ENCODE data around the gene MAN2B2. TPM values are rescaled to one million over a fixed set of nuclear protein-coding genes. Genes with fewer than 3 reads are reported as not detected.

The MAN2B2 gene
- total RNA-seq, 1 experiment from 2014 or later, result 30.9 TPM

- Mint-ChIP-seq H3K4me1 (ENCODE audit: low read depth, unreplicated experiment) (no peaks in the 10 kb centered on the region), H3K4me3 (ENCODE audit: low read depth, unreplicated experiment) (no peak overlapping the region), H3K36me3 (ENCODE audit: insufficient read depth, unreplicated experiment) (peaks cover 31% of the 10 kb centered on the region), H3K9me3 (ENCODE audit: low read depth, unreplicated experiment) (peaks cover 2% of the 10 kb centered on the region), H3K27me3 (ENCODE audit: unreplicated experiment) (peaks cover 12% of the 10 kb centered on the region), H3K27ac (ENCODE audit: unreplicated experiment) (no peak overlapping the region)
- intact Hi-C loops (cut with micrococcal nuclease; ENCODE audit: unreplicated experiment), result no loop called here
- CTCF ChIA-PET, result interaction anchor here (0.5 to 0.9 kb wide), 2 partner anchors 26 to 98 kb away, joined by 3 read pairs; no protein-coding TSS in a partner anchor
- BruUV-seq (replicated peaks), result no TSS peak
- TF ChIP-seq, protein P1, sequence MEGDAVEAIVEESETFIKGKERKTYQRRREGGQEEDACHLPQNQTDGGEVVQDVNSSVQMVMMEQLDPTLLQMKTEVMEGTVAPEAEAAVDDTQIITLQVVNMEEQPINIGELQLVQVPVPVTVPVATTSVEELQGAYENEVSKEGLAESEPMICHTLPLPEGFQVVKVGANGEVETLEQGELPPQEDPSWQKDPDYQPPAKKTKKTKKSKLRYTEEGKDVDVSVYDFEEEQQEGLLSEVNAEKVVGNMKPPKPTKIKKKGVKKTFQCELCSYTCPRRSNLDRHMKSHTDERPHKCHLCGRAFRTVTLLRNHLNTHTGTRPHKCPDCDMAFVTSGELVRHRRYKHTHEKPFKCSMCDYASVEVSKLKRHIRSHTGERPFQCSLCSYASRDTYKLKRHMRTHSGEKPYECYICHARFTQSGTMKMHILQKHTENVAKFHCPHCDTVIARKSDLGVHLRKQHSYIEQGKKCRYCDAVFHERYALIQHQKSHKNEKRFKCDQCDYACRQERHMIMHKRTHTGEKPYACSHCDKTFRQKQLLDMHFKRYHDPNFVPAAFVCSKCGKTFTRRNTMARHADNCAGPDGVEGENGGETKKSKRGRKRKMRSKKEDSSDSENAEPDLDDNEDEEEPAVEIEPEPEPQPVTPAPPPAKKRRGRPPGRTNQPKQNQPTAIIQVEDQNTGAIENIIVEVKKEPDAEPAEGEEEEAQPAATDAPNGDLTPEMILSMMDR (IDR thresholded peaks at IDR 0.05; ENCODE audit: unreplicated experiment), result no peak
- DNase-seq, result no peak
Measured at GRCh38 chr4:6576932-6577331, 1.9 kb downstream of the MAN2B2 start.

DNA sequence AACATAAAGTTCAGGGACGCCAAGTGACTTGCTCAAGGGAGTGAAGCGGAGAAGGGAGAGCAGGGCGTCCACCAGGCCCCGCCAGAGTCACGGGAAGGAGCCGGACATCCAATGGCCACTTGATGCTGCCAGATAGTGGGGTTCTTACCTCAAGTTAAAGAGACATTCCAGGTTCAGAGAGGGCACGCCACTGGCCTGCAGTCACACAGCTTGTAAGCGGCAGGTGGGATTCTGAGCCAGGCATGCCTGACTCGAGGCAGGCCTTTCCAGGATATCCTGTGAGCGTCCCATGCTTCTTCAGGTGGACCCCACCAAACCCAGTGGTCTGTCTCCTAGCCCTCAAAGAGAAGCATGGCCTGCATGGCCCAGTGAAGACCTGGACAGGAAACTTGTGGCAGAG lies 2.4 kb downstream of the MAN2B2 start:
- TSS peak; percentile 14 for BruUV-seq (replicated peaks)
- Mint-ChIP-seq H3K4me1 (ENCODE audit: low read depth, unreplicated experiment) (no peaks in the 10 kb centered on the region), H3K9me3 (ENCODE audit: low read depth, unreplicated experiment) (peaks cover 2% of the 10 kb centered on the region), H3K36me3 (ENCODE audit: insufficient read depth, unreplicated experiment) (peaks cover 31% of the 10 kb centered on the region), H3K4me3 (ENCODE audit: low read depth, unreplicated experiment) (no peak overlapping the region), H3K27me3 (ENCODE audit: unreplicated experiment) (peaks cover 10% of the 10 kb centered on the region), H3K27ac (ENCODE audit: unreplicated experiment) (no peak overlapping the region)
- intact Hi-C loops (cut with micrococcal nuclease; ENCODE audit: unreplicated experiment), result no loop called here
- DNase-seq, result no peak
- TF ChIP-seq, protein P1 (IDR thresholded peaks at IDR 0.05; ENCODE audit: unreplicated experiment), result no peak
- CTCF ChIA-PET, result no interaction called here

DNA sequence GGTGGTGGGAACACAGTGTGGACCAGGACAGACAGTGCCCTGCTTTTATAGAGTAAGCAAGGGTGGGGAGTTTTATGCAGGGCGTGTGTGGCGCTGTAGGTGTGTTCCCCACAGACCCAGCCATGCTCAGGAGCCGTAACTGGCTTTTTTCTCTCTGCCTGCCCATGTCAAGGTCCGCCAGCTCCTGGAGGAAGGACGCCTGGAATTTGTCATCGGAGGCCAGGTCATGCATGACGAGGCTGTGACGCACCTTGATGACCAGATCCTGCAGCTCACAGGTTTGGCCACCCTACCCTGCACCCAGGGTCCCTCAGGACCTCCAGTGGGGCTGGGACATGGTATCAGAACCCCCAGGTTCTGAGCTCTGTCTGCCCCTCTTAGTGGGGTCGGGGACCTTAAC lies 3.2 kb downstream of the MAN2B2 start:
- Mint-ChIP-seq H3K27ac (ENCODE audit: unreplicated experiment) (no peak overlapping the region), H3K4me1 (ENCODE audit: low read depth, unreplicated experiment) (no peaks in the 10 kb centered on the region), H3K9me3 (ENCODE audit: low read depth, unreplicated experiment) (peaks cover 2% of the 10 kb centered on the region), H3K4me3 (ENCODE audit: low read depth, unreplicated experiment) (no peak overlapping the region), H3K36me3 (ENCODE audit: insufficient read depth, unreplicated experiment) (peaks cover 31% of the 10 kb centered on the region), H3K27me3 (ENCODE audit: unreplicated experiment) (peaks cover 2% of the 10 kb centered on the region)
- CTCF ChIA-PET, result no interaction called here
- no peak for DNase-seq
- intact Hi-C loops (cut with micrococcal nuclease; ENCODE audit: unreplicated experiment), result no loop called here
- TF ChIP-seq, protein P1 (IDR thresholded peaks at IDR 0.05; ENCODE audit: unreplicated experiment), result no peak
- BruUV-seq (replicated peaks), result no TSS peak

DNA sequence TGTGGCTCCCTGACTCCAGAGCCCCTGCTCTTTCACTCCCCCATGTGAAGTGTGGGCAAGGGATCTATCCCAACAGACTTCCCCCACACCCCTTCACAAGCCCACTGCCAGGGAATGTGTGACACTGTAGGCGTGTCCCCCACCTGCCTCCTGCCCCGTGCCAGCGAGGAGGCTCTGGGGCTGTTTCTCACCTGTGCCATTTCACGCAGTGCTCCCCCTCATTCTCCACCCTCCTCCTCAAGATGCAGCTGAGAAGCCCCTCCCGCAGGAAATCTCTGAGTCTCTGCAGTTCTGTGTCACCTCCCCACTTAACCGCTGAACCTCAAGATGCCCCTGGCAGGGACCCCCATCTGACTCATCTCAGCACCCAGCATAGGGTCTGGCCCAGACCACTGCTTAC lies 5.4 kb downstream of the MAN2B2 start:
- no TSS peak for BruUV-seq (replicated peaks)
- no peaks in the 10 kb centered on the region for H3K27me3 Mint-ChIP-seq (ENCODE audit: unreplicated experiment)
- no peak for DNase-seq
- intact Hi-C loops (cut with micrococcal nuclease; ENCODE audit: unreplicated experiment), result no loop called here
- H3K27ac Mint-ChIP-seq (ENCODE audit: unreplicated experiment), result no peak overlapping the region
- no peaks in the 10 kb centered on the region for H3K4me1 Mint-ChIP-seq (ENCODE audit: low read depth, unreplicated experiment)
- peaks cover 23% of the 10 kb centered on the region for H3K36me3 Mint-ChIP-seq (ENCODE audit: insufficient read depth, unreplicated experiment)
- CTCF ChIA-PET, result no interaction called here
- peaks cover 2% of the 10 kb centered on the region for H3K9me3 Mint-ChIP-seq (ENCODE audit: low read depth, unreplicated experiment)
- TF ChIP-seq, protein P1 (IDR thresholded peaks at IDR 0.05; ENCODE audit: unreplicated experiment), result no peak
- no peak overlapping the region for H3K4me3 Mint-ChIP-seq (ENCODE audit: low read depth, unreplicated experiment)
